ENCODE results near the gene DIAPH3.

The DIAPH3 gene

GRCh38 chr13:59745392-59745788 is 418.3 kb downstream of the DIAPH3 start:
- Histone ChIP-seq H3K36me3 (ENCODE audit: control insufficient read depth in 2 of 2, insufficient read depth in 1 of 2, low read length in 2 of 2) (no peaks in the 10 kb centered on the region), H3K27ac (ENCODE audit: extremely low read depth, low read depth, low read length) (no peak overlapping the region), H3K4me3 (ENCODE audit: low read depth, low read length) (no peak overlapping the region), H3K9me3 (ENCODE audit: control insufficient read depth, insufficient read depth, low read depth, low read length) (no peaks in the 10 kb centered on the region), H3K4me1 (ENCODE audit: control insufficient read depth, insufficient read depth, low read length) (0 out of 2 replicates have a peak, but pooled peaks cover under 1% of the 10 kb centered on the region)
- no peak for TF ChIP-seq BCL6B (tag by site-specific recombination; IDR thresholded peaks at IDR 0.05)
- TF ChIP-seq SP3 (tag by site-specific recombination; IDR thresholded peaks at IDR 0.05), result no peak
- TF ChIP-seq REST (tag by site-specific recombination; IDR thresholded peaks at IDR 0.05), result no peak
- TF ChIP-seq GLI2 (tag by site-specific recombination; IDR thresholded peaks at IDR 0.05; ENCODE audit: borderline replicate concordance, low read depth), result no peak
- TF ChIP-seq ZNF433 (tag by site-specific recombination; IDR thresholded peaks at IDR 0.05; ENCODE audit: low read depth), result no peak
- ChIA-PET POLR2A (no interaction called here), CTCF (no interaction called here)

GRCh38 chr13:59744747-59745391 is 418.9 kb downstream of the DIAPH3 start:
- Histone ChIP-seq H3K36me3 (ENCODE audit: control insufficient read depth in 2 of 2, insufficient read depth in 1 of 2, low read length in 2 of 2) (no peaks in the 10 kb centered on the region), H3K27ac (ENCODE audit: extremely low read depth, low read depth, low read length) (no peak overlapping the region), H3K9me3 (ENCODE audit: control insufficient read depth, insufficient read depth, low read depth, low read length) (no peaks in the 10 kb centered on the region), H3K4me1 (ENCODE audit: control insufficient read depth, insufficient read depth, low read length) (no peaks in the 10 kb centered on the region), H3K4me3 (ENCODE audit: low read depth, low read length) (no peak overlapping the region)
- ChIA-PET POLR2A (no interaction called here), CTCF (no interaction called here)
- TF ChIP-seq YY2 (tag by site-specific recombination; IDR thresholded peaks at IDR 0.05), result no peak
- no peak for TF ChIP-seq ZNF513 (tag by site-specific recombination; IDR thresholded peaks at IDR 0.05)
- TF ChIP-seq ZNF48 (tag by site-specific recombination; IDR thresholded peaks at IDR 0.05), result no peak
- no peak for TF ChIP-seq ZNF433 (tag by site-specific recombination; IDR thresholded peaks at IDR 0.05; ENCODE audit: low read depth)
- TF ChIP-seq ZNF701 (tag by site-specific recombination; IDR thresholded peaks at IDR 0.05), result no peak
- no peak for TF ChIP-seq ZNF416 (tag by site-specific recombination; IDR thresholded peaks at IDR 0.05)
- no peak for TF ChIP-seq ZXDB (tag by site-specific recombination; IDR thresholded peaks at IDR 0.05)
- no peak for TF ChIP-seq ZNF521 (tag by site-specific recombination; IDR thresholded peaks at IDR 0.05)
- TF ChIP-seq ZNF639 (tag by site-specific recombination; IDR thresholded peaks at IDR 0.05), result no peak
- TF ChIP-seq ZBTB21 (tag by site-specific recombination; IDR thresholded peaks at IDR 0.05), result no peak

- no peaks in the 10 kb centered on the region for H3K4me1 ChIP-seq (ENCODE audit: control insufficient read depth, insufficient read depth, low read length)
- H3K9me3 ChIP-seq (ENCODE audit: control insufficient read depth, insufficient read depth, low read depth, low read length), result no peaks in the 10 kb centered on the region
- H3K27ac ChIP-seq (ENCODE audit: extremely low read depth, low read depth, low read length), result no peak overlapping the region
- CTCF ChIA-PET, result no interaction called here
- H3K4me3 ChIP-seq (ENCODE audit: low read depth, low read length), result no peak overlapping the region
- POLR2A ChIA-PET, result no interaction called here
- no peaks in the 10 kb centered on the region for H3K36me3 ChIP-seq (ENCODE audit: control insufficient read depth in 2 of 2, insufficient read depth in 1 of 2, low read length in 2 of 2)
- TF ChIP-seq IKZF3 (tag by site-specific recombination; IDR thresholded peaks at IDR 0.05) (no peak), HOXA7 (CRISPR knock-in tag; IDR thresholded peaks at IDR 0.05; ENCODE audit: borderline replicate concordance) (no peak), ZNF274 (IDR thresholded peaks at IDR 0.05; ENCODE audit: low read length) (no peak), ZNF274 (tag by site-specific recombination; IDR thresholded peaks at IDR 0.05; ENCODE audit: borderline replicate concordance) (no peak), ZNF488 (tag by site-specific recombination; IDR thresholded peaks at IDR 0.05) (no peak), ZNF580 (tag by site-specific recombination; IDR thresholded peaks at IDR 0.05) (no peak), ZNF530 (tag by site-specific recombination; IDR thresholded peaks at IDR 0.05; ENCODE audit: low read depth) (no peak), ZSCAN4 (tag by site-specific recombination; IDR thresholded peaks at IDR 0.05) (no peak)
Measured at GRCh38 chr13:59743195-59743594, 420.5 kb downstream of the DIAPH3 start.
